ENCODE data around the gene ITGB8. TPM values are rescaled to one million over a fixed set of nuclear protein-coding genes. Genes with fewer than 3 reads are reported as not detected.

Gene ITGB8
- total RNA-seq, 1 donor from 2014 or later, result 23.3 TPM

- H3K9me3 Mint-ChIP-seq, result no peaks in the 10 kb centered on the region
- H3K36me3 Mint-ChIP-seq, result peaks cover 2% of the 10 kb centered on the region
- H3K27me3 Mint-ChIP-seq, result no peaks in the 10 kb centered on the region
- H3K27ac Mint-ChIP-seq, result no peak overlapping the region
- DNase-seq (ENCODE audit: extremely low spot score, unreplicated experiment), result no peak
- H3K4me3 Mint-ChIP-seq, result no peak overlapping the region
- peaks cover 17% of the 10 kb centered on the region for H3K4me1 Mint-ChIP-seq (ENCODE audit: unreplicated experiment)
- TF ChIP-seq CTCF (conservative IDR thresholded peaks at IDR 0.05), result no peak
Measured at GRCh38 chr7:20348125-20348807, 17.6 kb downstream of the ITGB8 start.

GRCh38 chr7:20350518-20350951 lies 19.8 kb downstream of the ITGB8 start:
- Mint-ChIP-seq H3K27ac (peak overlapping the region; percentile 24), H3K4me1 (ENCODE audit: unreplicated experiment) (peaks cover 26% of the 10 kb centered on the region)
- no peak for DNase-seq (ENCODE audit: extremely low spot score, unreplicated experiment)

GRCh38 chr7:20350996-20351692 lies 20.4 kb downstream of the ITGB8 start:
- H3K4me3 Mint-ChIP-seq, result no peak overlapping the region
- no peaks in the 10 kb centered on the region for H3K27me3 Mint-ChIP-seq
- H3K27ac Mint-ChIP-seq, result peak overlapping the region; percentile 97
- H3K36me3 Mint-ChIP-seq, result peaks cover 4% of the 10 kb centered on the region
- no peak for TF ChIP-seq CTCF (conservative IDR thresholded peaks at IDR 0.05)
- no peaks in the 10 kb centered on the region for H3K9me3 Mint-ChIP-seq
- DNase-seq (ENCODE audit: extremely low spot score, unreplicated experiment), result no peak
- H3K4me1 Mint-ChIP-seq (ENCODE audit: unreplicated experiment), result peaks cover 29% of the 10 kb centered on the region

More at GRCh38 chr7:20350518-20350951, 19.8 kb downstream of the ITGB8 start:
- H3K27me3 Mint-ChIP-seq, result no peaks in the 10 kb centered on the region
- TF ChIP-seq CTCF (conservative IDR thresholded peaks at IDR 0.05), result no peak
- peaks cover 4% of the 10 kb centered on the region for H3K36me3 Mint-ChIP-seq
- H3K9me3 Mint-ChIP-seq, result no peaks in the 10 kb centered on the region
- H3K4me3 Mint-ChIP-seq, result no peak overlapping the region

GRCh38 chr7:20351901-20352300 lies 21.2 kb downstream of the ITGB8 start:
- no peak for DNase-seq (ENCODE audit: extremely low spot score, unreplicated experiment)
- H3K4me3 Mint-ChIP-seq, result no peak overlapping the region
- peaks cover 29% of the 10 kb centered on the region for H3K4me1 Mint-ChIP-seq (ENCODE audit: unreplicated experiment)
- no peaks in the 10 kb centered on the region for H3K9me3 Mint-ChIP-seq
- TF ChIP-seq CTCF (conservative IDR thresholded peaks at IDR 0.05), result no peak
- peak overlapping the region; percentile 97 for H3K27ac Mint-ChIP-seq
- peaks cover 4% of the 10 kb centered on the region for H3K36me3 Mint-ChIP-seq
- no peaks in the 10 kb centered on the region for H3K27me3 Mint-ChIP-seq

DNA sequence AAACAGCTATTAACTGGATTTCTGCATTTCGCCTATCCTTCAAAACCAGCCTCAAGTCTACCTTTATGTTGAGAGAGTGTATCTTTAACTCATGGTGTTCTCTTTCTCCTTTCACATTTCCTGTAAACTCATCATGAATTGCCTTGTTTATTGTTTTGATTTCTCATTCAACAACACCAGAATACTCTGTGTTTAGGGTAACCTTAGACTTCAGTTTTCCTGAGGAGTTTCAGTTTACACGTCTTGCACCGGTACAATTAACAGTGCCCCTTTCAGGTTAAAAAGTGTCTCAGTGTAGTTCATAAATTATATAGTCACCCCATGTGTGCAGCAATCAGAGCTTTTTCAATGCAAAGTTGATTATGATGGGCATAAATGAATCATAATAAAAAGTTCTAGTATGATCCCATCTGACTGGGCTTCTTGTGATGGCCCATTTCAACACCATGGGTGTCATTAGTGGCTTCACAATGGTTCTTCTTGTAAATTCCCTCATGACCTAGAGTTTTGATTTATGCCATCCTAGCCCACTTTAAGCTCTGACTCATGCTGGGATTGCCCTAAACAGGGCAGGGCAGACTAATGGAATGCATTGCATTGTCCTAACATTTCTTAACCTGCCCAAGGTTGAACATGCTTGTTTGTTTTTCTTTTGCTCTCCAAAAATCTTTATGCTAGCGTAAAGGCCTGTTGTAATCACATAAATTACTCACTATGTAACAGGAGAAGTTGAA lies 22.0 kb downstream of the ITGB8 start:
- H3K9me3 Mint-ChIP-seq, result no peaks in the 10 kb centered on the region
- TF ChIP-seq CTCF (conservative IDR thresholded peaks at IDR 0.05), result no peak
- H3K4me3 Mint-ChIP-seq, result peak overlapping the region; percentile 27
- H3K27ac Mint-ChIP-seq, result peak overlapping the region; percentile 97
- no peaks in the 10 kb centered on the region for H3K27me3 Mint-ChIP-seq
- no peak for DNase-seq (ENCODE audit: extremely low spot score, unreplicated experiment)
- H3K36me3 Mint-ChIP-seq, result peaks cover 4% of the 10 kb centered on the region
- peaks cover 29% of the 10 kb centered on the region for H3K4me1 Mint-ChIP-seq (ENCODE audit: unreplicated experiment)
